Psoas muscle (tissue), 8 donors: ENCODE measurements around the gene HP. TPM values are rescaled to one million over a fixed set of nuclear protein-coding genes. Genes with fewer than 3 reads are reported as not detected.

Source experiments
- ATAC-seq, 4 donors: fragments of 200-7000 bp; cut with Tn5 transposase; one replicate each; pipeline ENCODE4 v1.9.1; 2020; ENCODE audit warnings: moderate library complexity in 3 of 4, mild to moderate bottlenecking in 2 of 4
- DNase-seq, 2 donors: peaks; one replicate each; pipeline ENCODE4 v3.0.0-alpha.2; 2020
- H3K27ac ChIP-seq: fragments of 200-600 bp; one replicate; pipeline ENCODE4 v1.8.0; 2022
- H3K27me3 ChIP-seq, 3 donors: fragments of 200-600 bp in 1 of 3; one replicate each; pipeline versions ENCODE4 v1.6.1 to v1.8.0; 2013 to 2022; ENCODE audit warnings: low read length in 2 of 3, mild to moderate bottlenecking in 2 of 3, moderate library complexity in 1 of 3; ENCODE audit not compliant: insufficient read depth in 3 of 3
- H3K36me3 ChIP-seq, 2 donors: fragments of 200-600 bp in 1 of 2; one replicate each; pipeline versions ENCODE4 v1.6.1 to v1.8.0; 2013 to 2022; ENCODE audit warnings: low read depth in 1 of 2, mild to moderate bottlenecking in 1 of 2, moderate library complexity in 1 of 2; ENCODE audit not compliant: insufficient read depth in 1 of 2
- H3K4me1 ChIP-seq: fragments of 200-600 bp; one replicate; pipeline ENCODE4 v1.8.0; 2022
- H3K4me3 ChIP-seq: fragments of 200-600 bp; one replicate; pipeline ENCODE4 v1.8.0; 2022; ENCODE audit warnings: mild to moderate bottlenecking
- H3K9me3 ChIP-seq: fragments of 200-600 bp; one replicate; pipeline ENCODE4 v1.8.0; 2022
- WGBS, 3 donors: extraction: QIAGEN DNeasy Blood & Tissue Kit; methylation state at CpG; one replicate each; pipeline versions ENCODE4 v1.1.6 to v1.1.7; 2013; 5-methylcytosine and 5-hydroxymethylcytosine counted together
- intact Hi-C, 2 donors: fragments of 100-400 bp; cut with DNase I; formaldehyde crosslinking; loops; one replicate each; pipeline versions ENCODE4 v1.11.0 to v1.14.2; 2022
- polyA plus RNA-seq, 3 donors: library from polyadenylated mRNA; stranded (reverse); fragments of 200-250 nt; gene quantifications; one replicate each; pipeline ENCODE4 v1.2.3, GENCODE V29; 2013
- total RNA-seq, 4 donors: library from RNA; stranded (reverse); fragmentation: NEBNext Ultra II Directional in 2 of 4; extraction: Animal tissue kit (Norgen Biotek cat#: 25700) in 2 of 4; gene quantifications; one replicate each; pipeline versions ENCODE4 v1.2.1 to v1.2.4, GENCODE V29; 2021 to 2023
- TF ChIP-seq, protein P1 (sequence below): fragments of 200-600 bp; IDR thresholded peaks from one replicate; pipeline ENCODE4 v1.8.0; 2022; ENCODE audit warnings: antibody characterized with exemption
- donor health status: healthy with polysubstance abuse.
- donor health status: DM: no; HTN: no; CAD: no; lungs with moderate emphysema.
- donor health status: Bipolar disorder and iron deficiency.
- donor health status: healthy.
- donor health status: DM: yes; HTN: yes; CAD: no.
- donor health status: DM: no; HTN: no; CAD: no.
- donor health status: DM: no; HTN: no; CAD: no.
- donor health status: DM: yes; HTN: yes; CAD: no.

HP gene
- total and polyA plus RNA-seq, 7 donors = 2.3 to 17.3 (median 9.3) TPM

DNA sequence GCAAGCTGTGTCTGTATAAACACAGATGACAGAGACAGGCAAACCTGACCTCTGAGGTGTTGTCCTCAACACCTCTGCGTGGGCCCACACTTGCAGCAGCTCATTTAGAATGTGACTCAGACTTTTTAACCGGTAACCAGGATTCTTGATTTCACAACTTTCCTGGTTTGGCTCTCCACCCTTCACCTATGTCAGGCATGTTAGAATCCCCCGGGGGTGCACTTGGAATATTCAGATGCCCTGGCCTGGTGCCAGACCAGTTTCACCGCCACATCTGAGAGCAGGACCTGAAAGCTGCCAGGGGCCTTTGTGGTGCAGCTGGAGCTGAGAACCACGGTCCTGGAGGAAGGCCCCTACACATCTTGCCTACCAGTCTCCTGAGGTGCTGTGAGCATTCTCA is 40.9 kb upstream of the HP start:
- DNase-seq (peak; percentile 60 to 63), ATAC-seq (peak; percentile 17 to 44 (median 27))
- Histone ChIP-seq H3K27ac (peak overlapping the region; percentile 38), H3K27me3 (no peaks in the 10 kb centered on the region), H3K4me3 (no peak overlapping the region), H3K4me1 (peaks cover 18% of the 10 kb centered on the region), H3K36me3 (peaks cover 4 to 43% of the 10 kb centered on the region in 2 donors), H3K9me3 (no peaks in the 10 kb centered on the region)
- TF ChIP-seq, protein P1, sequence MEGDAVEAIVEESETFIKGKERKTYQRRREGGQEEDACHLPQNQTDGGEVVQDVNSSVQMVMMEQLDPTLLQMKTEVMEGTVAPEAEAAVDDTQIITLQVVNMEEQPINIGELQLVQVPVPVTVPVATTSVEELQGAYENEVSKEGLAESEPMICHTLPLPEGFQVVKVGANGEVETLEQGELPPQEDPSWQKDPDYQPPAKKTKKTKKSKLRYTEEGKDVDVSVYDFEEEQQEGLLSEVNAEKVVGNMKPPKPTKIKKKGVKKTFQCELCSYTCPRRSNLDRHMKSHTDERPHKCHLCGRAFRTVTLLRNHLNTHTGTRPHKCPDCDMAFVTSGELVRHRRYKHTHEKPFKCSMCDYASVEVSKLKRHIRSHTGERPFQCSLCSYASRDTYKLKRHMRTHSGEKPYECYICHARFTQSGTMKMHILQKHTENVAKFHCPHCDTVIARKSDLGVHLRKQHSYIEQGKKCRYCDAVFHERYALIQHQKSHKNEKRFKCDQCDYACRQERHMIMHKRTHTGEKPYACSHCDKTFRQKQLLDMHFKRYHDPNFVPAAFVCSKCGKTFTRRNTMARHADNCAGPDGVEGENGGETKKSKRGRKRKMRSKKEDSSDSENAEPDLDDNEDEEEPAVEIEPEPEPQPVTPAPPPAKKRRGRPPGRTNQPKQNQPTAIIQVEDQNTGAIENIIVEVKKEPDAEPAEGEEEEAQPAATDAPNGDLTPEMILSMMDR = no peak
- 24 to 33% (median 25%) methylated on average over 5 of the region's 5 CpGs for WGBS, 3 donors
- intact Hi-C loops = loop anchor here in 1 of 2 donors (5.0 kb wide), 1 partner anchor 79 kb away; the partner anchor contains the start of genes DHX38 and TXNL4B

DNA sequence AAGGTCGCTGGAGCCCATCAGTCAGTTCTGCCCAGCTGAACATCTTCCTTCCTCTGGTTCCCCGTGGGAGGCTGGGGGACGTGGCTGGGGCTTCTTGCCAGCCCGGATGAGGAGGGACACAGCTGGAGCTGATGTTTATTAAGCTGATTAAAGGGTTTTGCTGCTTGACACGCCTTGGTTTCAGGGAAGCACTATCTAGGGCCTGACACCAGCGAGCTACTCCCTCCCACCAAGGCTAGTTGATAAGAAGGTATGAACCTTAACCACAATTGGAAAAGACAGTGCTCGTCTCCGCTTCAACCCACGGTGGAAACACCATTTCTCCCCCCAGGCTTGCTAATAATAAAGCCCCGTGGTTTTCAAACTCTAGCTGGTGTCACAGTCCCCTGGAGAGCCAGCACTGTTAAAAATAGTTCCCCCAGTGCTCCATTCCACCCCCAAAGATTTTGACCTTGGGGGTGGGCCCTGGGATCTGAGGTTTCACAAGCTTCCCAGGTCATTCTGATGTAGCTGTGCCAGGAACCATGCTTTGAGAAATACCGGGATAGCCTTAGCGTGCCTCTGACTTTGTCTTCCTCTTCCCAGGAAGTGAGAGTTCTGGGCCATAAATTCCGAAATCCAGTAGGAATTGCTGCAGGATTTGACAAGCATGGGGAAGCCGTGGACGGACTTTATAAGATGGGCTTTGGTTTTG is 40.3 kb upstream of the HP start:
- no peak overlapping the region for H3K4me3 ChIP-seq
- TF ChIP-seq, protein P1 = no peak
- ATAC-seq (peak; percentile 23 to 39 (median 32)), DNase-seq (peak; percentile 23 to 68)
- no peaks in the 10 kb centered on the region for H3K27me3 ChIP-seq
- peak overlapping the region; percentile 38 for H3K27ac ChIP-seq
- no peaks in the 10 kb centered on the region for H3K9me3 ChIP-seq
- 39 to 41% (median 40%) methylated on average over 15 of the region's 15 CpGs for WGBS, 3 donors
- peaks cover 4 to 50% of the 10 kb centered on the region in 2 donors for H3K36me3 ChIP-seq
- intact Hi-C loops = loop anchor here in 1 of 2 donors (5.0 kb wide), 1 partner anchor 78 kb away; the partner anchor contains the start of genes DHX38 and TXNL4B
- peaks cover 18% of the 10 kb centered on the region for H3K4me1 ChIP-seq

DNA sequence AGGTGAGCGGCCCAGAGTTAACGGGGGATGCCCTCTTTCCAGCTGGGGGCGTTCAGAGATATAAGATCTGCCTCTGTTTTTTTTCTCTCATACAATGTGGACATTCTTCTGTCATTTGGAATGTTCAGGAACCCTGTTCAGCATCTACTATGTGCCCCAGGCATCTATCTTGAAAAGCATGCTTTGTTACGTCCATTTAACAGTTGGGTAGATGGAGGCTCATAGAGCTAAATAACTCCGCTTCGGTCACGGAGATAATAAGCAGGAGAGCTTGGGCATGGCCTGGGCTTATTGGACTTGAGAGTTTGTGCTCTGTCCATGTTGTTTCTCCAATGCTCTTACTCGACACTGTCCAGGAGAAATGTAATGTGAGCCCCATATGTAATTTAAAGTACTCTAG is 39.6 kb upstream of the HP start:
- peaks cover 18% of the 10 kb centered on the region for H3K4me1 ChIP-seq
- ATAC-seq (no peak), DNase-seq (no peak)
- no peak overlapping the region for H3K4me3 ChIP-seq
- WGBS, 3 donors = 68 to 76% (median 68%) methylated on average over 8 of the region's 8 CpGs
- H3K36me3 ChIP-seq = peaks cover 4 to 55% of the 10 kb centered on the region in 2 donors
- intact Hi-C loops = loop anchor here in 1 of 2 donors (5.0 kb wide), 1 partner anchor 78 kb away; the partner anchor contains the start of genes DHX38 and TXNL4B
- TF ChIP-seq, protein P1 = no peak
- H3K27me3 ChIP-seq = no peaks in the 10 kb centered on the region
- no peaks in the 10 kb centered on the region for H3K9me3 ChIP-seq
- peak overlapping the region; percentile 38 for H3K27ac ChIP-seq

DNA sequence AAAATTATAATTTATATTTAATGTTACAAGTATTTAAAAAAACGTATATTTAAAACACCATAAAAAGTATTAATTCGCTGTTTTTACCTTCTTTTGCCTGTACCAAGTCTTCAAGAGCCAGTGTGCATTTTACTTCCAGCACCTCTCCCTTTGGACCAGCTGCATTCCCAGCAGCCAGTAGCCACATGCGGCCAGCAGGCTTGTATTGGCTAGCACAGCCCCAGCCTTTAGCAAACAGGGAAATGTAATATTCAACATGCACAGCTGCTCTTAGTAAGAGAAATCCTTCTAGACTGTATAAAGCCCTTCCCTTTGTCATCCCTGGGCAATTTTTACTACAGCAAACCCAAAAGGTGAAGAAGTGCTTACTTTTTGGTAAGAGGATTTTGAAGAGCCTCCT is 39.2 kb upstream of the HP start:
- Histone ChIP-seq H3K4me3 (no peak overlapping the region), H3K27me3 (no peaks in the 10 kb centered on the region), H3K9me3 (no peaks in the 10 kb centered on the region), H3K4me1 (peaks cover 18% of the 10 kb centered on the region), H3K27ac (peak overlapping the region; percentile 38), H3K36me3 (peaks cover 4 to 57% of the 10 kb centered on the region in 2 donors)
- TF ChIP-seq, protein P1 = no peak
- intact Hi-C loops = no loop called here
- ATAC-seq = peak in 3 of 4 donors; percentile 25 to 50 (median 45)
- DNase-seq = no peak
- WGBS, 3 donors = 68 to 83% (median 71%) methylated on average over 3 of the region's 3 CpGs
